ENCODE results near the gene CACNG8.
"Not testable (repeated sequence)": the region's sequence is repeated elsewhere in the genome, so short reads cannot be mapped to it uniquely, and the experiment has no call there.

Gene CACNG8

GRCh38 chr19:53962887-53963431, at the start of gene CACNG8:
TSS of gene CACNG8 (plus strand) at chr19:53962937.
- no peak for DNase-seq (ENCODE audit: low read depth)

GRCh38 chr19:53915000-53915399, 47.7 kb upstream of the CACNG8 start:
- DNase-seq (ENCODE audit: low read depth), result no peak

GRCh38 chr19:53916004-53916403, 46.7 kb upstream of the CACNG8 start:
- no peak for DNase-seq (ENCODE audit: low read depth)

- no peak for DNase-seq (ENCODE audit: low read depth)
These were observed 45.4 kb upstream of the CACNG8 start for GRCh38 chr19:53917356-53917755.

GRCh38 chr19:53927739-53928138, 35.0 kb upstream of the CACNG8 start:
- no peak for DNase-seq (ENCODE audit: low read depth)

- DNase-seq (ENCODE audit: low read depth), result no peak
These were observed 26.7 kb upstream of the CACNG8 start for GRCh38 chr19:53936029-53936428.

- DNase-seq (ENCODE audit: low read depth), result no peak
These were observed 20.5 kb upstream of the CACNG8 start for GRCh38 chr19:53942001-53942786.

GRCh38 chr19:53944416-53944815, 18.3 kb upstream of the CACNG8 start:
- DNase-seq (ENCODE audit: low read depth), result no peak

- no peak for DNase-seq (ENCODE audit: low read depth)
These were observed 17.8 kb upstream of the CACNG8 start for GRCh38 chr19:53944933-53945332.

- no peak for DNase-seq (ENCODE audit: low read depth)
These were observed 17.3 kb upstream of the CACNG8 start for GRCh38 chr19:53945441-53945840.

GRCh38 chr19:53945998-53946397, 16.7 kb upstream of the CACNG8 start:
- DNase-seq (ENCODE audit: low read depth), result no peak

- DNase-seq (ENCODE audit: low read depth), result no peak
These were observed 15.1 kb upstream of the CACNG8 start for GRCh38 chr19:53947624-53948023.

GRCh38 chr19:53948611-53949010, 14.1 kb upstream of the CACNG8 start:
- not testable (repeated sequence) for DNase-seq (ENCODE audit: low read depth)

- DNase-seq (ENCODE audit: low read depth), result no peak
These were observed 11.3 kb upstream of the CACNG8 start for GRCh38 chr19:53951436-53951835.

- DNase-seq (ENCODE audit: low read depth), result no peak
These were observed 10.8 kb upstream of the CACNG8 start for GRCh38 chr19:53951947-53952346.

GRCh38 chr19:53953383-53953782, 9.4 kb upstream of the CACNG8 start:
- DNase-seq (ENCODE audit: low read depth), result no peak

- no peak for DNase-seq (ENCODE audit: low read depth)
These were observed 5.1 kb upstream of the CACNG8 start for GRCh38 chr19:53957448-53958167.

GRCh38 chr19:53958168-53958571, 4.6 kb upstream of the CACNG8 start:
- DNase-seq (ENCODE audit: low read depth), result no peak

- no peak for DNase-seq (ENCODE audit: low read depth)
These were observed 3.6 kb upstream of the CACNG8 start for GRCh38 chr19:53958823-53959757.

- no peak for DNase-seq (ENCODE audit: low read depth)
These were observed 2.5 kb upstream of the CACNG8 start for GRCh38 chr19:53960187-53960586.

GRCh38 chr19:53960886-53961285, 1.9 kb upstream of the CACNG8 start:
- no peak for DNase-seq (ENCODE audit: low read depth)
